Right lobe of liver (tissue), 4 donors: Measurements from ENCODE around the gene NLGN1.

Source experiments
- CTCF ChIP-seq, 4 donors: fragments of 200-600 bp in 3 of 4; fragments of 450-650 bp in 1 of 4; IDR thresholded peaks; one replicate each; pipeline versions ENCODE4 v1.5.1 to v1.8.0; 2016 to 2022; ENCODE audit warnings: antibody characterized with exemption in 4 of 4, mild to moderate bottlenecking in 2 of 4
- POLR2A ChIP-seq: fragments of 450-650 bp; IDR thresholded peaks from one replicate; pipeline ENCODE4 v1.6.1; 2017; ENCODE audit warnings: antibody characterized with exemption, mild to moderate bottlenecking
- donor health status: DM: no; HTN: no; CAD: no.
- donor health status: DM: no; HTN: no; CAD: no.
- donor health status: DM: no; HTN: yes; CAD: no.

GRCh38 chr3:174170248-174170647 is 772.7 kb downstream of the NLGN1 start:
- TF ChIP-seq POLR2A (no peak), CTCF (IDR thresholded peaks at IDR 0.05) (no peak)
